Measurements from ENCODE around the gene FAM234B. TPM values are rescaled to one million over a fixed set of nuclear protein-coding genes. Genes with fewer than 3 reads are reported as not detected.

FAM234B gene
- total and polyA plus RNA-seq, 2 donors, result 3.1 to 7.1 TPM

- Histone ChIP-seq H3K27ac (ENCODE audit: low read depth) (no peak overlapping the region), H3K36me3 (ENCODE audit: insufficient read depth) (no peaks in the 10 kb centered on the region), H3K4me1 (ENCODE audit: insufficient read depth) (no peaks in the 10 kb centered on the region), H3K4me3 (ENCODE audit: low read depth, low read length) (no peak overlapping the region)
- 37% methylated on average over 3 of the region's 3 CpGs for WGBS
- no peak for DNase-seq (ENCODE audit: extremely low spot score)
Measured at GRCh38 chr12:13094367-13094766, 50.2 kb downstream of the FAM234B start.

DNA sequence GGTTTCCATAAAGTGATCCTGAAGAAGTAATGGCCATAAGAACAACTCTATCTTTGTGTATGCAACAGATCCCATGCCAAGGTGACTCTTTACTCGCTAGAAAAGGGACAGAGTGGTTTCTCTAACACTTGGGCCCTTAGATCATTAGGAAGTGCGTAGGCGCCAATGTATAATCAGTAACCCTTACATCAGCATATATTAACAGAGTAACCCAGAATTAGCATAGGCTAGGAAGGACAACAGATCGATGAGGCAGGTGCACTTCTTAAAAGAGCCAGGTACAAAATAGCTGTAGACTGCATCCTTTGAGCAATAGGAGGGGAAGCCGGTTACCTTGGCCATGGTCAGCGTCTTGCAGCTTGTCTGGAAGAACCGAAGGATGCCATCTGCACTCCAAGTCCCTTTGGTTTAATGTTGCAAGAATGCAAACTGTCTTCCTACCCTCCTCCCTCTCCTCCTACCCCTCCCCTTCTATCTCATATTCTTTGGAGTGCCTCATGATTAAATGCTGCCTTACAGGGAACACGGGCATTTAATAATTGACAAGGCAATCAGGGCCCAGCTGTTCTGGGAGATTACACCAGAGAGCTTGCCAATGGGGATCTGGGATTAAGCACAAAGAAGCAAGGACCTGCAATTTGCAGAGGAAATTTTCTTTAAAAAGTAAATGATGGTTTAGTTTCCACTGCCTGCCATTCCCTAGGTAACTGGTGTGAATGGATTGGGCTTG is 51.2 kb downstream of the FAM234B start:
- Histone ChIP-seq H3K36me3 (ENCODE audit: insufficient read depth) (no peaks in the 10 kb centered on the region), H3K4me3 (ENCODE audit: low read depth, low read length) (no peak overlapping the region), H3K4me1 (ENCODE audit: insufficient read depth) (no peaks in the 10 kb centered on the region), H3K27ac (ENCODE audit: low read depth) (no peak overlapping the region)
- WGBS, result 87% methylated on average over 8 of the region's 8 CpGs
- DNase-seq (ENCODE audit: extremely low spot score), result no peak

GRCh38 chr12:13097491-13098011 is 53.4 kb downstream of the FAM234B start:
- Histone ChIP-seq H3K36me3 (ENCODE audit: insufficient read depth) (no peaks in the 10 kb centered on the region), H3K27ac (ENCODE audit: low read depth) (peak overlapping the region; percentile 72), H3K4me1 (ENCODE audit: insufficient read depth) (no peaks in the 10 kb centered on the region), H3K4me3 (ENCODE audit: low read depth, low read length) (no peak overlapping the region)
- WGBS, result 54% methylated on average over 9 of the region's 9 CpGs
- no peak for DNase-seq (ENCODE audit: extremely low spot score)

DNA sequence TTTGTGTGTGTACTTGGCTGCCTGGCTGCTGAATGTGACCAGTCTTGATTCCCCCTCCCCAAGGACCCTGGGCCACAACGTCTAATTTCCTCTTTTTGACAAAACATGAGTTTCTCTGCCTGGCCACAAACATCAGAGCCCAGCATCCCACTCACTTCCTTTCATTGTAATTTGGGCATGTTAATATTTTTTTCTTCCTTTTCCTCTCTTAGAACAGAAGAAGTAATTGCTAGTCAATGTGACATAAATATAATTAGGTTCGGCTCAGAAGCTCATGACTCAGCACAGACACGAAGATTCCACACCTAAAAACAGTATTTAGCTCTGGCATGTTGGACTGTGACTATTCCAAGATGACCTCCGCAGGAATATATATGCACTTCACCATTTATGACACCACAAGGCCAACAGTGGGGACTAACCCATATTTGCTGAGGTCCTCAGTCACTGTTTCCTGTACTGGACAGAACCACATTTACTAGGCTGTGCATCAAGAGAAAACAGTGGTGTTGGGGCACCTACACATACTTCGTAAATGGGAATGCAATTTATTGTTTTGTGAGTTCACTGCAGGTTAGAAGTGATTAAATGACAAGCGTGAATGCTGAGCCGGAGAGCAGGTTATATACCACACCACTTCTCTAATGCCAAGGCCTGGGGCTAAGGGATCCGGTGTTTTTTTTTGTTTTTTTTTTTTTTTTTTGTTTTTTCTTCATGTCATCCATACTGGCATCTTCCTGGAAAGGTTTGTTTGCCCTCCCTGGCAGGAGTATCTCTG is 55.1 kb downstream of the FAM234B start:
- WGBS, result 72% methylated on average over 8 of the region's 8 CpGs
- peak overlapping the region; percentile 68 for H3K27ac ChIP-seq (ENCODE audit: low read depth)
- DNase-seq (ENCODE audit: extremely low spot score), result no peak

DNA sequence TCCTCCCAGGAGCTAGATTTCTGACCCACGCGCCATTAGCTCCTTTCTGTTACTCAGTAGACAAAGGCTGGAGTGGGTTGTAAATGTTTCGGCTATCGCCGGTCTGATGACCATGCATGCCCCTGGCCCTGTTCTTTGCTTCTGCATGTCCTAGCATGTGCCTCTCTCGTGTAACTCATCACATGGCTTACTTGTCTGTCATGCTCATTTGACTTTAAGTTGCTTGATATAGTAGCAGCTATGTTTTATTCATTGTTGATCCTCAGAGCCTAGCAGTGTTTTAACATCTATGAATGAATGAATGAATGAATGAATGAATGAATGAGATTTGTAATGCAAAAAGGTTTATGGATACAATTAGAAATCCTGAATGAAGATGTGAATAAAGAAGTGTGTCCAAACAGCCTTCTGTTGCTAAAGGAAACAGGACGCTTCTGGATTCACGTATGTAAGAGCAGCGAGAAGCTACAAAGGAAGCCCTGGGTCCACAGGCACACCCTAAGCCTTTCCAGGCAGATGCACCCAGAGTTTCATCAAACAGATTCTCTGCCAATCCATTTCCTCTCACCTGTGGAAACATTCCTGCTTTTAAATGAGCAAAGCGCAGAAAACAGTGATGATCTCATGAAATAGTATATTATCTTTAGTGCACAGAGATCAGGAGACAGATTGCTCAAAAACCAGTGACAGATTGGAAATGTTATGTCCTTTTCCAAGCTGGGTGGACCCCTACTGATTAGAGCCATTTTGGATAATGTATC is 55.8 kb downstream of the FAM234B start:
- DNase-seq (ENCODE audit: extremely low spot score), result no peak
- WGBS, result 86% methylated on average over 10 of the region's 10 CpGs
- Histone ChIP-seq H3K4me3 (ENCODE audit: low read depth, low read length) (no peak overlapping the region), H3K27ac (ENCODE audit: low read depth) (peak overlapping the region; percentile 88), H3K36me3 (ENCODE audit: insufficient read depth) (no peaks in the 10 kb centered on the region), H3K4me1 (ENCODE audit: insufficient read depth) (no peaks in the 10 kb centered on the region)

More for the DNA sequence above, 55.1 kb downstream of the FAM234B start:
- H3K4me3 ChIP-seq (ENCODE audit: low read depth, low read length), result no peak overlapping the region
- no peaks in the 10 kb centered on the region for H3K4me1 ChIP-seq (ENCODE audit: insufficient read depth)
- no peaks in the 10 kb centered on the region for H3K36me3 ChIP-seq (ENCODE audit: insufficient read depth)

GRCh38 chr12:13100605-13100881 is 56.4 kb downstream of the FAM234B start:
- H3K36me3 ChIP-seq (ENCODE audit: insufficient read depth), result no peaks in the 10 kb centered on the region
- no peak for DNase-seq (ENCODE audit: extremely low spot score)
- no peaks in the 10 kb centered on the region for H3K4me1 ChIP-seq (ENCODE audit: insufficient read depth)
- peak overlapping the region; percentile 88 for H3K27ac ChIP-seq (ENCODE audit: low read depth)
- H3K4me3 ChIP-seq (ENCODE audit: low read depth, low read length), result peak overlapping the region; percentile 26
- WGBS, result 21% methylated on average over 6 of the region's 6 CpGs

- DNase-seq (ENCODE audit: extremely low spot score), result no peak
- H3K4me3 ChIP-seq (ENCODE audit: low read depth, low read length), result peak overlapping the region; percentile 44
- peak overlapping the region; percentile 98 for H3K27ac ChIP-seq (ENCODE audit: low read depth)
- H3K4me1 ChIP-seq (ENCODE audit: insufficient read depth), result no peaks in the 10 kb centered on the region
- no peaks in the 10 kb centered on the region for H3K36me3 ChIP-seq (ENCODE audit: insufficient read depth)
- WGBS, result 3% methylated on average over 79 of the region's 79 CpGs
Measured at GRCh38 chr12:13100882-13101769, 56.9 kb downstream of the FAM234B start.

GRCh38 chr12:13101821-13102375 is 57.7 kb downstream of the FAM234B start:
- peak overlapping the region; percentile 44 for H3K4me3 ChIP-seq (ENCODE audit: low read depth, low read length)
- H3K36me3 ChIP-seq (ENCODE audit: insufficient read depth), result no peaks in the 10 kb centered on the region
- 65% methylated on average over 10 of the region's 10 CpGs for WGBS
- H3K4me1 ChIP-seq (ENCODE audit: insufficient read depth), result no peaks in the 10 kb centered on the region
- DNase-seq (ENCODE audit: extremely low spot score), result no peak
- peak overlapping the region; percentile 98 for H3K27ac ChIP-seq (ENCODE audit: low read depth)

DNA sequence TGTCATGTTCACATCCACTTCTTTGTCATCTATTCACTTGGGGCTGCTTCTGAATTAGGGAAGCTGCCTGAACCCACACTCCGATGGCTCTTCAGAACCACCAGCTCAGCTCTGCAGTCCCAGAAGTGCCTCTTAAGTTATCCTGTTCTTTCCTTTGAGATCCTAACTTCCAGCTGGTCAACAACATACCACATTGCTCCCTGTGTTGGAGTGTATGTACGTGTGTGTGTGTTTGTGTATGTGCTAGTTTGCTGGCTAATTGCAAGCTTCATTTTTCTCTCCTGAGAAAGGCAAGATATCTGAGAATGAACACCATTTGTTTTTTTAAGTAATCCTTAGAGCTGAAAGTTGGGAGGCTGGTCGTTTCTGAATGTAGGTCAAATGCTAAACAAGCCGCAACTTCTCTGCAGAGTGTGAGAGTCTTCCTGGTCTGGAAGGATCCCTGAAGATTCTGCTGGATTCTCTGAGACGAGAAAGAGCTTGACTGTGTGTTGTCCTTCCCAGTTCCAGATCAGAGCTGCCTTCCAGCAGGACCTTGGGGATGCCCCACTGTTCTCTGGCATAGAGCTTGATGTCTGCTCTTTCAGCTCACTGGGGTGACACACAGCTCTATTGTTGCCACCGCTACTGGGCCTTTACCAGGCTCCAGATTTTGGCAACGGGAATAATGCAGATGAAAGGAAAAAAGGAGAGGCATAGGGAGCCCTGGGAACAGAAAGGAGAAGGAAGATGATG is 58.4 kb downstream of the FAM234B start:
- peak overlapping the region; percentile 3 for H3K27ac ChIP-seq (ENCODE audit: low read depth)
- no peaks in the 10 kb centered on the region for H3K4me1 ChIP-seq (ENCODE audit: insufficient read depth)
- DNase-seq (ENCODE audit: extremely low spot score), result no peak
- no peak overlapping the region for H3K4me3 ChIP-seq (ENCODE audit: low read depth, low read length)
- H3K36me3 ChIP-seq (ENCODE audit: insufficient read depth), result no peaks in the 10 kb centered on the region
- 58% methylated on average over 7 of the region's 7 CpGs for WGBS

- DNase-seq (ENCODE audit: extremely low spot score), result no peak
- H3K36me3 ChIP-seq (ENCODE audit: insufficient read depth), result no peaks in the 10 kb centered on the region
- no peaks in the 10 kb centered on the region for H3K4me1 ChIP-seq (ENCODE audit: insufficient read depth)
- 93% methylated on average over 8 of the region's 8 CpGs for WGBS
- peak within 1 kb of the TSS; percentile 3 for H3K27ac ChIP-seq (ENCODE audit: low read depth)
- no peak within 1 kb of the TSS for H3K4me3 ChIP-seq (ENCODE audit: low read depth, low read length)
Measured at GRCh38 chr12:13103391-13104033, 59.3 kb downstream of the FAM234B start, which contains the start of gene GSG1. GSG1 (minus strand) TSS chr12:13103667; CDS start chr12:13103512, 155 bp downstream.

GRCh38 chr12:13104409-13104808 is 60.2 kb downstream of the FAM234B start:
- H3K27ac ChIP-seq (ENCODE audit: low read depth), result no peak overlapping the region
- no peaks in the 10 kb centered on the region for H3K4me1 ChIP-seq (ENCODE audit: insufficient read depth)
- no peaks in the 10 kb centered on the region for H3K36me3 ChIP-seq (ENCODE audit: insufficient read depth)
- DNase-seq (ENCODE audit: extremely low spot score), result no peak
- WGBS, result 91% methylated on average over 3 of the region's 3 CpGs
- no peak overlapping the region for H3K4me3 ChIP-seq (ENCODE audit: low read depth, low read length)

GRCh38 chr12:13105781-13106180 is 61.6 kb downstream of the FAM234B start:
- DNase-seq (ENCODE audit: extremely low spot score), result no peak
- Histone ChIP-seq H3K27ac (ENCODE audit: low read depth) (no peak overlapping the region), H3K4me3 (ENCODE audit: low read depth, low read length) (no peak overlapping the region), H3K4me1 (ENCODE audit: insufficient read depth) (no peaks in the 10 kb centered on the region), H3K36me3 (ENCODE audit: insufficient read depth) (no peaks in the 10 kb centered on the region)
- WGBS, result 83% methylated on average over 1 of the region's 1 CpG

Data from urinary bladder (tissue), 4 donors.